ENCODE results near the gene MORN1.

Gene MORN1

DNA sequence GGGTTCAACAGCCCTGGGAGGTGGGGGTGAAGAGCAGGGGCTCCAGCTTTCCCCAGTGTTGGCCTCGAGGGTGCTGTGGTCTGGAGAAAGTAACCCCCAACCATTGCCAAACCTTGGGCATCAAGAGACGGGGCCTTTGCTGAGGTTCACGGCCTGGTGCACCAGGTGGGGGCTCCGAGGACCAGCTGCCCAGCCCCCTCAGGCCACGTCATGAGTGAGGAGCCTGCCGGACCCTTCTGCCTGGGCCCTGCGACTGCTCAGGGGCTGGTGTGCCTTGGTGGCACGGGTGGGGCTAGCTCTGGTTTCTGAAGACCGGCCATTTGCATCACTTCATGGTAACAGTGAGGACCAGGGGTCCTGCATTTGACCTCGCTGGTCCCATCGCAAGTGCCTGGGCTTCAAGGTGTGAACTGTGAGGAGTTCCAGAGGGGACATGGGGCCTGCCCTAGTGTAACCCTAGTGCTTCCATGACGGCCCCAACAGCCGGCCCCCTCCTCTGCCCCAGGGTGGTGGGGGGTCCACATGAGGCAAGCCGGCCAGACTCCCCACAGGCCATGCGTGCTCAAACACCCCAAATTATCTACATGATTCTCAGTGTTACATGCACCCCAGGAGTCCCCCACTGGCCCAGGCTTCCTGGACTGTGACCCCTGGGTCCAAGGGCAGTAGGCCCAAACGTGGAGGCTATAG is 13.5 kb downstream of the MORN1 start:
- no peak overlapping the region for H3K4me2 ChIP-seq (ENCODE audit: low read depth, low read length, poor library complexity, severe bottlenecking)
- no peak overlapping the region for H3K4me3 ChIP-seq (ENCODE audit: insufficient read depth, low read length, poor library complexity, severe bottlenecking)
- H3K9ac ChIP-seq (ENCODE audit: low read length) = no peak overlapping the region
- H3K27me3 ChIP-seq (ENCODE audit: low read length) = no peaks in the 10 kb centered on the region
- no peaks in the 10 kb centered on the region for H3K36me3 ChIP-seq (ENCODE audit: low read length)
- H3K79me2 ChIP-seq (ENCODE audit: insufficient read depth, low read length) = no peaks in the 10 kb centered on the region
- H3K27ac ChIP-seq (ENCODE audit: low read depth, low read length) = no peak overlapping the region
- TF ChIP-seq, protein P1, sequence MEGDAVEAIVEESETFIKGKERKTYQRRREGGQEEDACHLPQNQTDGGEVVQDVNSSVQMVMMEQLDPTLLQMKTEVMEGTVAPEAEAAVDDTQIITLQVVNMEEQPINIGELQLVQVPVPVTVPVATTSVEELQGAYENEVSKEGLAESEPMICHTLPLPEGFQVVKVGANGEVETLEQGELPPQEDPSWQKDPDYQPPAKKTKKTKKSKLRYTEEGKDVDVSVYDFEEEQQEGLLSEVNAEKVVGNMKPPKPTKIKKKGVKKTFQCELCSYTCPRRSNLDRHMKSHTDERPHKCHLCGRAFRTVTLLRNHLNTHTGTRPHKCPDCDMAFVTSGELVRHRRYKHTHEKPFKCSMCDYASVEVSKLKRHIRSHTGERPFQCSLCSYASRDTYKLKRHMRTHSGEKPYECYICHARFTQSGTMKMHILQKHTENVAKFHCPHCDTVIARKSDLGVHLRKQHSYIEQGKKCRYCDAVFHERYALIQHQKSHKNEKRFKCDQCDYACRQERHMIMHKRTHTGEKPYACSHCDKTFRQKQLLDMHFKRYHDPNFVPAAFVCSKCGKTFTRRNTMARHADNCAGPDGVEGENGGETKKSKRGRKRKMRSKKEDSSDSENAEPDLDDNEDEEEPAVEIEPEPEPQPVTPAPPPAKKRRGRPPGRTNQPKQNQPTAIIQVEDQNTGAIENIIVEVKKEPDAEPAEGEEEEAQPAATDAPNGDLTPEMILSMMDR (IDR thresholded peaks at IDR 0.05; ENCODE audit: insufficient read depth, low read length, poor library complexity, severe bottlenecking) = no peak
- TF ChIP-seq EZH2phosphoT487 (conservative IDR thresholded peaks at IDR 0.05; ENCODE audit: low read length) = no peak
- H2AFZ ChIP-seq (ENCODE audit: low read depth, low read length, severe bottlenecking) = no peak overlapping the region
- no peaks in the 10 kb centered on the region for H3K9me2 ChIP-seq (replicated peaks; ENCODE audit: insufficient read depth, low read length)
- no peaks in the 10 kb centered on the region for H3F3A ChIP-seq (ENCODE audit: insufficient read depth)
- H3K9me3 ChIP-seq (ENCODE audit: insufficient read depth, low read length) = no peaks in the 10 kb centered on the region
- H4K20me1 ChIP-seq (ENCODE audit: low read depth, low read length) = no peaks in the 10 kb centered on the region

DNA sequence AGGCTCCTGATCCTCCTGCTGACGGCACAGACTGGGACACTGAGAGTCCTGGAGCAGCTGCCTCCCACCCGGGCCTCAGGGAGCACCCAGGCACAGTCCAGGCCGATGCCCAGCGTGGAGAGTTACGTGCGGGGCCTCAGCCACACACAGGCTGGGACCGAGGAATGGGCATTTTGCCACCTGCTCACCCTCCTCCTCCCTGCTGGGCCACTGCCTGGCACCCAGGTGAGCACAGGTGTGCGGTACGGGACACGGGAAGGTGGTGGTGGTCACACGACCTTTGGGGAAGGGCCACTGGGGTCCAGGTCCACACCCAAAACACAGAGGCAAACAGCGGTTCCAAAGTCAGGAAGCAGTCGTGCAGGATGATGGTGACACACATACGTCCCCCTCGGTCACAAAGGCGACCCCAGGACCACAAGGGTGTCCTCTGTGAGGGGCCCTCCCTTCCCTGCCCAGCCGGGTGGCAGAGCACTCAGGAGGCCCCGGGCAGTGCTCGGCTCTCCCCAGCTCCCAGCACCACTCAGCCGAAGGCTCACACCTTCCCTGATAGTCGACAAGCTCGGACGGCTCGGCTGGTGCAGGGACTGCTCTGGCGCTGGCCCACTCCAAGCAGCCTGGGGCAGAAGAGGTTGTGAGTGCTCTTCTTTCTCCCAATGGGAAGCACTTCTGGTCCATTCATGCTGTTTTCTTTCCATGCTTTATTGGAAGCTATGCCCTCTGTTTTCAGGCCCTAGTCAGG is 14.3 kb downstream of the MORN1 start:
- H4K20me1 ChIP-seq (ENCODE audit: low read depth, low read length) = no peaks in the 10 kb centered on the region

DNA sequence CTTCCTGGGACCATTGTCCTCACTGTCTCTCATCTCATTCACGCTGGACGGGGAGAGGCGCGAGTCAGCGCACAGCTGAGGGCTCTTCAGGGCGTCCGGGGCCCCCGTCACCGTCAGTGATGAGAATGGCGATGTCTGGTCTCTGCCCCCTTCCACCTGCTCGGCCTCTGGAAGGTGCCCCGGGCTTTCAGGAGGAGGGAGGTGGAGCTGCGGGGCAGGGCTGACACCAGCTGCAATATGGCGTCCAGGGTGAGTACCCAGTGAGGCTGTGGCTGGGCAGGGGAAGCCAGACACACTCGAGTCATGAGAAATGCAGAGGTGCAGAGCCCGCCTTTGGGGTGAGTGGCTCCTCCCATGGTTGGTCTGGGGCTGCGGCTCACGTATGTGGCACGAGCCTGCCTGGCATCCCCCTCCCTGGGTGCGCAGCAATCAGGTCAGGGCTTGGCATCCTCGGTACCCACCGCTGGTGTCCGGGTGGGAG is 15.1 kb downstream of the MORN1 start:
- no peaks in the 10 kb centered on the region for H4K20me1 ChIP-seq (ENCODE audit: low read depth, low read length)
- no peak overlapping the region for H2AFZ ChIP-seq (ENCODE audit: low read depth, low read length, severe bottlenecking)
- no peaks in the 10 kb centered on the region for H3K79me2 ChIP-seq (ENCODE audit: insufficient read depth, low read length)
- no peaks in the 10 kb centered on the region for H3K9me3 ChIP-seq (ENCODE audit: insufficient read depth, low read length)
- no peak overlapping the region for H3K4me2 ChIP-seq (ENCODE audit: low read depth, low read length, poor library complexity, severe bottlenecking)
- no peaks in the 10 kb centered on the region for H3K9me2 ChIP-seq (replicated peaks; ENCODE audit: insufficient read depth, low read length)
- no peak for TF ChIP-seq EZH2phosphoT487 (conservative IDR thresholded peaks at IDR 0.05; ENCODE audit: low read length)
- TF ChIP-seq, protein P1 (IDR thresholded peaks at IDR 0.05; ENCODE audit: insufficient read depth, low read length, poor library complexity, severe bottlenecking) = no peak
- no peaks in the 10 kb centered on the region for H3K36me3 ChIP-seq (ENCODE audit: low read length)
- no peak overlapping the region for H3K27ac ChIP-seq (ENCODE audit: low read depth, low read length)
- H3K27me3 ChIP-seq (ENCODE audit: low read length) = no peaks in the 10 kb centered on the region
- no peaks in the 10 kb centered on the region for H3F3A ChIP-seq (ENCODE audit: insufficient read depth)
- H3K4me3 ChIP-seq (ENCODE audit: insufficient read depth, low read length, poor library complexity, severe bottlenecking) = no peak overlapping the region
- no peak overlapping the region for H3K9ac ChIP-seq (ENCODE audit: low read length)

More for the DNA sequence above, 14.3 kb downstream of the MORN1 start:
- Histone ChIP-seq H3K9me3 (ENCODE audit: insufficient read depth, low read length) (no peaks in the 10 kb centered on the region), H3F3A (ENCODE audit: insufficient read depth) (no peaks in the 10 kb centered on the region), H3K4me3 (ENCODE audit: insufficient read depth, low read length, poor library complexity, severe bottlenecking) (no peak overlapping the region), H2AFZ (ENCODE audit: low read depth, low read length, severe bottlenecking) (no peak overlapping the region), H3K79me2 (ENCODE audit: insufficient read depth, low read length) (no peaks in the 10 kb centered on the region), H3K27ac (ENCODE audit: low read depth, low read length) (no peak overlapping the region), H3K9me2 (replicated peaks; ENCODE audit: insufficient read depth, low read length) (no peaks in the 10 kb centered on the region), H3K27me3 (ENCODE audit: low read length) (no peaks in the 10 kb centered on the region), H3K36me3 (ENCODE audit: low read length) (no peaks in the 10 kb centered on the region), H3K4me2 (ENCODE audit: low read depth, low read length, poor library complexity, severe bottlenecking) (no peak overlapping the region), H3K9ac (ENCODE audit: low read length) (no peak overlapping the region)
- TF ChIP-seq EZH2phosphoT487 (conservative IDR thresholded peaks at IDR 0.05; ENCODE audit: low read length) = no peak
- TF ChIP-seq, protein P1 (IDR thresholded peaks at IDR 0.05; ENCODE audit: insufficient read depth, low read length, poor library complexity, severe bottlenecking) = no peak
